T-cell (primary cell): ENCODE results near the gene TMEM125. TPM values are rescaled to one million over a fixed set of nuclear protein-coding genes. Genes with fewer than 3 reads are reported as not detected.

Source experiments
- ATAC-seq, 4 experiments: fragments of 200-7000 bp in 3 of 4; fragments of 150-1000 bp in 1 of 4; cut with Tn5 transposase; replicated peaks in 1 of 4; 1 replicate in 3 of 4; 2 replicates in 1 of 4; pipeline ENCODE4 v1.10.0; 2021; ENCODE audit warnings: moderate library complexity in 3 of 4, mild to moderate bottlenecking in 2 of 4, moderate number of reproducible peaks in 1 of 4
- CTCF ChIA-PET, 2 donors: fragments of 300-600 bp; sonication (Branson Sonifier 250); formaldehyde crosslinking; loops; one replicate each; lab custom pipeline; 2022; ENCODE audit warnings: antibody characterized with exemption in 2 of 2; lab: Charles Lee
- POLR2A ChIA-PET, 2 donors: fragments of 300-600 bp; sonication (Branson Sonifier 250); formaldehyde crosslinking; loops; one replicate each; lab custom pipeline; 2022; ENCODE audit warnings: antibody characterized with exemption in 2 of 2; lab: Charles Lee
- DNase-seq, 35 experiments: peaks; one replicate each; pipeline versions ENCODE4 v3.0.0 to v3.0.0-alpha.2; 2013 to 2023
- H3K27ac ChIP-seq: one replicate; pipeline ENCODE4 v1.5.1; 2013; ENCODE audit warnings: low read length
- H3K27me3 ChIP-seq, 2 experiments: replicated peaks in 1 of 2; 1 replicate in 1 of 2; 2 replicates in 1 of 2; pipeline versions ENCODE4 v1.6.1 to v1.7.0; 2013; ENCODE audit warnings: low read length in 1 of 2, mixed read lengths in 1 of 2; ENCODE audit not compliant: control insufficient read depth in 2 of 2, insufficient read depth in 2 of 2; ENCODE audit errors: extremely low read depth in 1 of 2
- H3K36me3 ChIP-seq, 2 donors: 1 replicate in 1 of 2; 2 replicates in 1 of 2; pipeline versions ENCODE4 v1.6.1 to v1.7.0; 2013; ENCODE audit warnings: low read length in 1 of 2; ENCODE audit not compliant: control insufficient read depth in 2 of 2, insufficient read depth in 1 of 2; ENCODE audit errors: extremely low read depth in 1 of 2
- H3K4me1 ChIP-seq, 2 experiments: 1 replicate in 1 of 2; 2 replicates in 1 of 2; pipeline versions ENCODE4 v1.6.1 to v1.7.0; 2013; ENCODE audit warnings: low read length in 2 of 2, mixed read lengths in 1 of 2; ENCODE audit not compliant: insufficient read depth in 2 of 2, control insufficient read depth in 1 of 2; ENCODE audit errors: extremely low read depth in 1 of 2
- H3K4me3 ChIP-seq, 2 donors: 1 replicate in 1 of 2; 2 replicates in 1 of 2; pipeline versions ENCODE4 v1.5.1 to v1.7.0; 2013; ENCODE audit warnings: mild to moderate bottlenecking in 2 of 2, low read length in 1 of 2, moderate library complexity in 1 of 2; ENCODE audit not compliant: control insufficient read depth in 1 of 2; ENCODE audit errors: extremely low read depth in 1 of 2
- H3K9me3 ChIP-seq: 2 replicates; pipeline ENCODE4 v1.7.0; 2013
- H3K27ac Mint-ChIP-seq, 2 donors: one replicate each; pipeline ENCODE4 v1.8.0; 2020 to 2021; ENCODE audit warnings: mild to moderate bottlenecking in 2 of 2, mixed read lengths in 2 of 2
- H3K27me3 Mint-ChIP-seq, 2 donors: one replicate each; pipeline ENCODE4 v1.8.0; 2021 to 2022; ENCODE audit warnings: mixed read lengths in 2 of 2
- H3K36me3 Mint-ChIP-seq: one replicate; pipeline ENCODE4 v1.8.0; 2021; ENCODE audit warnings: mixed read lengths
- H3K4me1 Mint-ChIP-seq, 3 donors: one replicate each; pipeline ENCODE4 v1.8.0; 2020 to 2022; ENCODE audit warnings: mixed read lengths in 3 of 3, mild to moderate bottlenecking in 1 of 3
- H3K4me3 Mint-ChIP-seq, 3 donors: one replicate each; pipeline ENCODE4 v1.8.0; 2020 to 2022; ENCODE audit warnings: mild to moderate bottlenecking in 3 of 3, mixed read lengths in 3 of 3, moderate library complexity in 3 of 3
- H3K9me3 Mint-ChIP-seq, 3 donors: one replicate each; pipeline ENCODE4 v1.8.0; 2020 to 2022; ENCODE audit warnings: mixed read lengths in 3 of 3
- whole genome bisulfite sequencing: methylation state at CpG from one replicate; pipeline ENCODE4 v1.1.5; 2013; ENCODE audit warnings: missing lambda C conversion rate; ENCODE audit not compliant: insufficient coverage; 5-methylcytosine and 5-hydroxymethylcytosine counted together
- total RNA-seq, 35 experiments: library from RNA in 6 of 35; stranded (reverse) in 6 of 35; fragments of 120-200 nt in 1 of 35; gene quantifications; one replicate each; pipeline versions ENCODE4 v1.2.1 to v1.2.4 and lab custom pipeline; 2013 to 2026

Gene TMEM125
- total RNA-seq, 5 donors from 2014 or later (not counting 1 experiment from before 2014, with no cell fraction given) = 0.20 to 0.46 (median 0.35) TPM; not detected in 2

DNA sequence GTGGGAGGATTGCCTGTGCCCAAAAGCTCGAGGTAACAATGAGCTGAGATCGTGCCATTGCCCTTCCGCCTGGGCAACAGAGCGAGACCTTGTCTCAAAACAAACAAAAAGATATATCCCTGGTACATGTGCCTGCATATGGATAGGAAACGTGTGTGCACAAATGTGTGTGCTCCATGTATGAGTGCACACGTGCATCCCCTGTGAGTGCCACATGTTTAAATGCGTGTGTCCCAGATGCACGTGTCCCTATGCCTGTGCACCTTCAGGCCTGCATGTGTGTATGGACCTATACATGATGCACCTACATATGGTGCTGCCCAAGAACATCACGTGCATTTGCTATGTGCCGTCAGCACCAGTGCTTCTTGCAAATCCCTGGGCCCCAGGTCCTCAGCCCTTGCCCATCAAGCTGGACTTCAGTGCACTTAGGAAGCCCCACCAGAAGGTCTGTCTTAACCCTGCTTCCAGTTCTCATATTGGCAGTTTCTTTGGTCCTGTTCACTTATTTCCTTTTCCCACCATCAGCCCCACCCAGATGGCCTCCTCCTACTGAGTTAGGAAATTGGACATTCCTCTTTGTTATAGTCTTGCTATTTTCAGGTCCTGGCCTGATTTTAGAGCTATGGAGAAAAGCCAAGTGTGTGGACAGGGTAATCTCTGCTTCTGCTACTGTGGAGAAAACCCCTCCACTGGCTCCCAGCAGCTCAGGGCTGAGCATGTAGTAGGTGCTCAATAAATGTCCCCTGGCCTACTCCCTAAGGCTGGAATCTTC, 46.4 kb downstream of the TMEM125 start:
- H3K27ac ChIP-seq = no peak overlapping the region
- Mint-ChIP-seq H3K4me1 (no peaks in the 10 kb centered on the region), H3K27ac (no peak overlapping the region), H3K36me3 (no peaks in the 10 kb centered on the region), H3K9me3 (no peaks in the 10 kb centered on the region), H3K27me3 (no peaks in the 10 kb centered on the region), H3K4me3 (no peak overlapping the region)
- H3K4me1 ChIP-seq = no peaks in the 10 kb centered on the region
- no peak for DNase-seq
- H3K4me3 ChIP-seq = no peak overlapping the region
- H3K9me3 ChIP-seq = no peaks in the 10 kb centered on the region
- CTCF ChIA-PET = interaction anchor here in 1 of 2 donors (0.6 kb wide), 1 partner anchor 1534 kb away, joined by 3 read pairs; no protein-coding TSS in a partner anchor
- peaks cover 0 to 5% of the 10 kb centered on the region in 2 experiments for H3K27me3 ChIP-seq
- POLR2A ChIA-PET = interaction anchor here in 1 of 2 donors (0.5 kb wide), 1 partner anchor 1540 kb away, joined by 15 read pairs; no protein-coding TSS in a partner anchor
- WGBS = 83% methylated on average over 7 of the region's 10 CpGs
- H3K36me3 ChIP-seq = no peaks in the 10 kb centered on the region
- no peak for ATAC-seq

DNA sequence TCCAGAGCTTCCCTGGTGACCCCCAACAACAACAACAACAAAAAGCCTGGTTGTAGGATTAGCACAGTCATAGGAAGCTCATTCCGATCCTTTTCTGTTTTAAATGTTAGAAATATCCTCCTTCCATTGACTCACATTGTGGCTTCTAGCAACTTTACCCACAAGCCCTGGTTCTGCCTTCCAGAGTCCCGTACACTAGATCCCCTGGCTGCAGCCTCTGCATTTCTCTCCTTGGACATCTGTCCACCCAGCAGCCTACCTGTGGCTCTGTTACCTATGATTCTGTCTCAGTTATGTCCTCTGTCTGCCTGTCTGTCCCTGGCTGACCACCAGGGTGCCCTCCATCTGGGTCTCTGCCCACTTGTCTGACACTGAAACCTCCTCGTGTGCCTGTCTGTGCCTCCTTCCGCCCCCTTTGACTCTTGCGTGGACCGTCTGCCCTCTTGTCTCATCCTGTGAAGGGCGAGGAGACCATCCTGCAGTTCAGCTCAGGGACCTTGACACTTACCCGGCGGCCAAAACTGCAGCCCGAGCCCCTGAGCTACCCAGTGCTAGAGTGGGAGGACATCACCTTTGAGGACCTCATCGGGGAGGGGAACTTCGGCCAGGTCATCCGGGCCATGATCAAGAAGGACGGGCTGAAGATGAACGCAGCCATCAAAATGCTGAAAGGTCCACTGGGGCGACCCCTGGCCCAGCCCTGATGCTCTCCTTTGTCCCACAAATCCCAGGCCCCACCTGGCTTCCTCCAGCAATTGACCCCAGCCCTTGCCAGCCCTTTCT, 47.1 kb downstream of the TMEM125 start:
- POLR2A ChIA-PET = no interaction called here
- no peaks in the 10 kb centered on the region for H3K4me1 ChIP-seq
- Mint-ChIP-seq H3K36me3 (no peaks in the 10 kb centered on the region), H3K27ac (no peak overlapping the region), H3K4me3 (no peak overlapping the region), H3K9me3 (no peaks in the 10 kb centered on the region), H3K4me1 (no peaks in the 10 kb centered on the region), H3K27me3 (no peaks in the 10 kb centered on the region)
- H3K36me3 ChIP-seq = no peaks in the 10 kb centered on the region
- no peak overlapping the region for H3K4me3 ChIP-seq
- whole genome bisulfite sequencing = 87% methylated on average over 16 of the region's 16 CpGs
- H3K27me3 ChIP-seq = peaks cover 0 to 5% of the 10 kb centered on the region in 2 experiments
- ATAC-seq (no peak), DNase-seq (no peak)
- CTCF ChIA-PET = interaction anchor here in 1 of 2 donors (0.6 kb wide), 1 partner anchor 1534 kb away, joined by 3 read pairs; no protein-coding TSS in a partner anchor
- no peaks in the 10 kb centered on the region for H3K9me3 ChIP-seq
- H3K27ac ChIP-seq = no peak overlapping the region

- no peaks in the 10 kb centered on the region for H3K9me3 ChIP-seq
- no peak for ATAC-seq
- POLR2A ChIA-PET = no interaction called here
- H3K27me3 Mint-ChIP-seq = no peaks in the 10 kb centered on the region
- no peaks in the 10 kb centered on the region for H3K4me1 ChIP-seq
- 81% methylated on average over 10 of the region's 15 CpGs for WGBS
- no peaks in the 10 kb centered on the region for H3K9me3 Mint-ChIP-seq
- no peak overlapping the region for H3K4me3 Mint-ChIP-seq
- no peaks in the 10 kb centered on the region for H3K4me1 Mint-ChIP-seq
- peaks cover 0 to 3% of the 10 kb centered on the region in 2 experiments for H3K27me3 ChIP-seq
- CTCF ChIA-PET = no interaction called here
- no peaks in the 10 kb centered on the region for H3K36me3 ChIP-seq
- H3K27ac ChIP-seq = no peak overlapping the region
- no peaks in the 10 kb centered on the region for H3K36me3 Mint-ChIP-seq
- no peak overlapping the region for H3K27ac Mint-ChIP-seq
- DNase-seq = no peak
- H3K4me3 ChIP-seq = no peak overlapping the region
Observed at GRCh38 chr1:43317817-43318471, 48.2 kb downstream of the TMEM125 start.

DNA sequence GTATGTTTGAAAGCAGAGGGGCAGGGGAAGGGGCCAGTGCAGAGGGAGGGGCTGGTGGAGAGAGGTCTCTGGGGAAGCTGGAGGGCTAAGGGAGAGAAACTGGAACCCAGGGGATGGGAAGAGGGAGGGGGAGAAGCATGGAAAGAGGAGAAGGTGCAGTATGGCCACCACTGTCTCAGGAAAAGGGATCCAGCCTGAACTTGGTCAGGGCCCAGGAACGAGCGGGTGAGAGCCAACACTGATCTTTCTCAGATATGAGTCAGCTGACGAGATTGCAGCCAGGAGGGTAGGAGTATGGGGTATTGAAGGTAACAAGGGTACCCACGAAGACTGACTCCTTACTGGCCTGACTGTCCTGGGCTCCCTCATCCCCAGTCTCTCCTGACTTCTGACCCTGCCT, 49.0 kb downstream of the TMEM125 start:
- Mint-ChIP-seq H3K27me3 (no peaks in the 10 kb centered on the region), H3K4me3 (no peak overlapping the region), H3K36me3 (no peaks in the 10 kb centered on the region), H3K27ac (no peak overlapping the region), H3K9me3 (no peaks in the 10 kb centered on the region), H3K4me1 (no peaks in the 10 kb centered on the region)
- ChIA-PET CTCF (no interaction called here), POLR2A (no interaction called here)
- no peaks in the 10 kb centered on the region for H3K36me3 ChIP-seq
- ATAC-seq (no peak), DNase-seq (no peak)
- H3K27me3 ChIP-seq = peaks cover 0 to 3% of the 10 kb centered on the region in 2 experiments
- 70% methylated on average over 2 of the region's 4 CpGs for WGBS
- H3K9me3 ChIP-seq = no peaks in the 10 kb centered on the region
- H3K4me1 ChIP-seq = no peaks in the 10 kb centered on the region
- H3K27ac ChIP-seq = no peak overlapping the region
- no peak overlapping the region for H3K4me3 ChIP-seq

- no peaks in the 10 kb centered on the region for H3K4me1 ChIP-seq
- H3K4me3 Mint-ChIP-seq = no peak overlapping the region
- no peak overlapping the region for H3K4me3 ChIP-seq
- H3K36me3 Mint-ChIP-seq = peaks cover 3% of the 10 kb centered on the region
- DNase-seq (no peak), ATAC-seq (no peak)
- H3K27ac ChIP-seq = no peak overlapping the region
- no peak overlapping the region for H3K27ac Mint-ChIP-seq
- H3K9me3 ChIP-seq = no peaks in the 10 kb centered on the region
- POLR2A ChIA-PET = no interaction called here
- H3K9me3 Mint-ChIP-seq = peaks cover 1 to 3% (median 2%) of the 10 kb centered on the region in 3 donors
- WGBS = 100% methylated on average over 1 of the region's 5 CpGs
- H3K27me3 ChIP-seq = peaks cover 0 to 3% of the 10 kb centered on the region in 2 experiments
- no peaks in the 10 kb centered on the region for H3K27me3 Mint-ChIP-seq
- peaks cover 0 to 4% (median 0%) of the 10 kb centered on the region in 3 donors for H3K4me1 Mint-ChIP-seq
- CTCF ChIA-PET = no interaction called here
- H3K36me3 ChIP-seq = no peaks in the 10 kb centered on the region
Observed at GRCh38 chr1:43319288-43319687, 49.5 kb downstream of the TMEM125 start.

DNA sequence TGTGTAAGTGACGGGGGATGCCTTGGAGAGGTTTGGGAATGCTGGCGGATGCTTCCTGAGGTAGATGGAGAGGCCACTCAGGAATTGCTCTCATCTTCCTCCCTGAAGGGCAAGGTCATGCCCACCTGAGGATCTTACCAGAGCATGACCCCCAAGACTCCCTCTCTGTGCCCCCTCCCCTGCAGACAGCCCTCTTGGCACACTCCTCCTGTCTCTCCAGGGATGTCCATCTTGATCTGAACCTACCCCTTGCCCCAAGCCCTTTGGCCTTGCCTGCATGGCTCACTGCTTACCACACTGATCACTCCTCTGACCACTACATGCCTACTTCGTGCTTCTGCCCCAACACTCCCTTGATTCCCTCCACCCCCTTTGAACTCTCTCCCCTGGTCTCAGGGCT, 50.0 kb downstream of the TMEM125 start:
- ChIA-PET POLR2A (no interaction called here), CTCF (no interaction called here)
- Mint-ChIP-seq H3K27ac (no peak overlapping the region), H3K9me3 (peaks cover 6 to 7% (median 7%) of the 10 kb centered on the region in 3 donors), H3K36me3 (peaks cover 3% of the 10 kb centered on the region), H3K27me3 (no peaks in the 10 kb centered on the region), H3K4me3 (no peak overlapping the region), H3K4me1 (peaks cover 0 to 9% (median 0%) of the 10 kb centered on the region in 3 donors)
- no peaks in the 10 kb centered on the region for H3K9me3 ChIP-seq
- DNase-seq (no peak), ATAC-seq (no peak)
- no peaks in the 10 kb centered on the region for H3K4me1 ChIP-seq
- no CpG with 5 or more reads among the region's 3 CpGs for WGBS
- no peaks in the 10 kb centered on the region for H3K36me3 ChIP-seq
- no peak overlapping the region for H3K27ac ChIP-seq
- H3K4me3 ChIP-seq = no peak overlapping the region
- peaks cover 0 to 3% of the 10 kb centered on the region in 2 experiments for H3K27me3 ChIP-seq
